Lung microvascular endothelial cell (primary cell): ENCODE data around the gene POFUT2. TPM values are rescaled to one million over a fixed set of nuclear protein-coding genes. Genes with fewer than 3 reads are reported as not detected.
A peak's percentile ranks its signal among the peaks of the same experiment; 100 is the strongest.

Experiments used
- DNase-seq, 2 donors: peaks; one replicate each; pipeline versions ENCODE4 v3.0.0 to v3.0.0-alpha.2; 2010; ENCODE audit warnings: low read depth in 2 of 2
- total RNA-seq: library from RNA; depleted of rRNA; stranded (reverse); fragments of >200 nt; gene quantifications from 2 replicates; pipeline ENCODE4 v1.2.1, GENCODE V29; 2014

POFUT2 gene
- total RNA-seq, 1 donor from 2014 or later, result 15.7 TPM

GRCh38 chr21:45283611-45284455 lies 3.9 kb downstream of the POFUT2 start:
- DNase-seq, result no peak

- no peak for DNase-seq
Measured at GRCh38 chr21:45283035-45283610, 4.6 kb downstream of the POFUT2 start.

DNA sequence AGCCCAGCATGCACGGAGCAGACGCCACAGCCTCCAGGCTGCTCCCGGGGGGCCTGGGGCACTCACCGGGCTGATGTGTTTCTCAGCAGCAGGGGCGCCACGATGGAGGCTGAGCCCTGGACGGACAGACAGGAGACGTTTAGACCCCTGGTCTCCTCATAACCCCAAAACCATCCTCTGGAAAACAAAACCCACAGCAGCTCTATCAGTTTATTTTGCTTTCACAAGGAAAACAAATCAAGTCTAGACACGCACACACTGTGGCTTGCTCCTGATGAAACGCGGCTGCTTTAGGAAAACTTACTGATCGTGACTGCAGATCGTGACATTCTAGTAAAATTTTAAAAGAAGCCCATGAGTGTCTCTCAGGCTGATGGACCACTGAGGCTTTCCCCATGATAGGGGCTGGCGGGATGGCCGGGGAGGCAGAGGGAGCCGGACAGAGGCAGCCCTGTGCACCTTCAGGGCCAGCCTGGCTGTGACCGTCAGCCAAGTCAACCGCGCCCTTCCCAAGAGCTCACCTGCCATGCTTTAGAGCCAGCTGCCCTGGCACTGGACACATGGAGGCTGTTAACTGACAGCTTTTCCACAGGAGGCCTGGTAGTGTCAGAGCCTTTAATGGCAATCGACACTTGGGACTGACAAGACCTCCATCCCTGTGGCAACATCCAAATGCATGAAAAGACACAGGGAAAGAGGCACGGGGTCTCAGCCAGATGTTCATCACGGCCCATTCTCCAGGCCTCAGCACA lies 5.2 kb downstream of the POFUT2 start:
- no peak for DNase-seq

GRCh38 chr21:45281411-45282282 lies 6.0 kb downstream of the POFUT2 start:
- DNase-seq, result no peak

DNA sequence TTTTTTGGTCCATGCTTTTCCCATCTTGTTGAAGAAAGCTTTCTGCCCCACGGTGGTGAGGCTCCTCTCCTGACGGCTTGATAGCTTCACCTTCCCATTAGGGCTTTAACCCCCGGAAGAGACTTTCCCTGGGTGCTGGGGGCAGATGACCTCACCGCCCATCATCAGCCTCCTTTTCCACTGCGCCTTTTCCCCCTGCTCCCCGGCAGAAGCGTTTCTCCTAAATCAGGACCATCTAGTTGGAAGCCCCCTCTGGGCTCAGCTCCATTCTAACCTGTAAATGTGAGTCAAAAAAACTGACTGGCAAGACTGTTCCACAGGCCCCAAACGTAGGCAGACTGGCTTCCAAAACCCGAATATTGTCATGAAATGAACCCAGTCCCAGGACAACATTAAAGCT lies 6.7 kb downstream of the POFUT2 start:
- DNase-seq, result no peak

DNA sequence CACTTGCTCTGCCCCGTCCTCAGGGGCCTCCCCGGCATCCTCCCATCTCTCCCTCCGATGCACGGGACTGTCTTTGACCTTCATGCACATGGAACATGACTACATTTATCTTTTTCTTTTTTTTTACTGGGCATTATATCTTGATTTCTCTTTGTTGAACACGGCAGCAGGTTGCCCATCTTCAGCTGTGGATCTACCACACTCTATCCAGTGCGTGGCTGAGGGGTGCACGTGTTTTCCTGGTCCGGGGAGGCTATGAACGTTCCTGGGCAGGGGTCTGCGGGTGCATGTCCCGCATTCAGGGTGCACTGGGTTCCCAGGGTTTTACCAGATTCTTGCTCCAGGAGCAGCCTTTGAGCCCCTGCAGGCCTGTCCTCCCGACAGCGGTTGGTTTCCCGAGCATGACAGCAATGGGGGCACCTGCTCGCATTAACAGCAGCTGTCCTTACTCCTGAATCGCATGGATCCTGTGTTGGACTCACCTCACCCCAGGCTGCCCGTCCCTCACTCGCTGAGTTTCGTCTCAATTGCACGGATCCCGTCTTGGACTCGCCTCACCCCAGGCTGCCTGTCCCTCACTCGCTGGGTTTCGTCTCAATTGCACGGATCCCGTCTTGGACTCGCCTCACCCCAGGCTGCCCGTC lies 7.4 kb downstream of the POFUT2 start:
- DNase-seq, result no peak

GRCh38 chr21:45279446-45280177 lies 8.1 kb downstream of the POFUT2 start:
- no peak for DNase-seq

- no peak for DNase-seq
Measured at GRCh38 chr21:45278156-45278911, 9.4 kb downstream of the POFUT2 start.

DNA sequence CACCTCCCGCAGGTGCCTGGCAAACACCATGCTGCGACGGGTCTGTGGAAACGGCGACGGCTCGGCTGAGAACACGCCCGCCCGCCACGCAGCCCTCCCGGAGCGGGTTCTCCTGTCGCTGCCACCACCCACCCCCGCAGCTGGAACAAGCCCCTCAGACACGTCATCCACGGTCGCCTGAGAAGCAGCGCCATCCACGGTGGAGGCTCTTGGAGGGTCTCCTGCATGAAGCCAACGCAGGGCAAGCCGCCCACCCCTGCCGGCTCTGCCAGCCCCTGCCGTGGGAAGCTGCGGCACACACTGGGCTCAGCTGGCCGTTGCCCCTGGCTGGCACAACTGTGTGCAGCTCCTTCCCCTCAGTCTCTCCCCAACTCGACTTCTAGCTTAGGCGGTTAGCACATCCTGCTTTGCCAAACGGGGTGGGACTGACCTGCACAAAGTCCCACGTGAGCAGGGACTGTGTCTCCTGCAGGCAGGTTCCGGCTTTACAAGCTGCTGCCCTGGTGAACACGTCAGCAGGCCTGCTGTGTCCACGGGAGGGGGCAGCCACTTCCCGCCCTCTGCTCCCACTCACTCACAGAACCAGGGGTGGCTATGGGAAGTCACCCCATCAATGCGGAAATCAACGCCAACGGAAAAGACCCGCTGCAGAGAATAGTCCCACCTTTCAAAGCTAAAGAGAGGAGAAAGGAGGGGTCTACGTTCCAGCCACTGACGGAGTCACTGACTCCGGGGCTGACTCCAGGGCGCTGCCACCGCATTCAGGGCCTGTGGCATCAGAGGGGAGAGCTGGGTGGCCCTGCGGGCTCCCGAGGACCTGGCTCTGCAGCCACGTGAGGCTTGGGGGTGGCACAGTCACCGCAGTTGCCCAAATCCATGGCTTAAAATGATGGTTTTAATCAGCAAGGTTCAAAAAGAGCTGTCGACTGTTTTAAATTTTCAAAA lies 10.3 kb downstream of the POFUT2 start:
- DNase-seq, result no peak

GRCh38 chr21:45276596-45276995 lies 11.1 kb downstream of the POFUT2 start:
- DNase-seq, result no peak

- peak in 1 of 2 donors; percentile 20 for DNase-seq
Measured at GRCh38 chr21:45270306-45270821, 17.3 kb downstream of the POFUT2 start.

GRCh38 chr21:45269861-45270260 lies 17.8 kb downstream of the POFUT2 start:
- no peak for DNase-seq

DNA sequence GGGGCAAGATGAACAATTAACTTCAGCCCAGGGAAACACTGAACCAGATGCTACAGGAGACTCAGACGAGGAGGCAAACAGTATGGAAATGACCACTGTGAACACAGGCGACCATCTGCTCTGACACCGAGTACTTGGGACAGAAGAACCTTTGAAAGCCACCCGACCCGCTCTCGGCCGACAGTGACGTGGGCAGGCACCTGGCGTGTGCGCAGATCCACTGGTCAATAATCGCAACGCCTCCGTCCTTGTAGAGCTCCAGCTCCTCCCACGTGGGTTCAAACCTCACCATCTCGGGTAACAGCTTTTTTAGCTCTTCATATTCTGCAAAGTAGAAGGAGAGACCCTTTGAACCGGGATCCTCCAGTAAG lies 20.3 kb downstream of the POFUT2 start:
- no peak for DNase-seq

GRCh38 chr21:45266518-45267389 lies 20.9 kb downstream of the POFUT2 start:
- DNase-seq, result no peak

GRCh38 chr21:45265721-45266517 lies 21.8 kb downstream of the POFUT2 start:
- DNase-seq, result no peak

- no peak for DNase-seq
Measured at GRCh38 chr21:45264912-45265515, 22.7 kb downstream of the POFUT2 start.
